D721Med (cell line): Measurements from ENCODE around the gene LSM6.

Experiments used
- DNase-seq: peaks from one replicate; pipeline ENCODE4 v3.0.0; 2011; ENCODE audit warnings: low spot score; ENCODE audit not compliant: insufficient read length
- FAIRE-seq: peaks from 2 replicates; lab custom pipeline; 2011; peaks lifted over from hg19 to GRCh38; lab: Jason Lieb, UNC
- CTCF ChIP-seq: IDR thresholded peaks from 2 replicates; pipeline ENCODE4 v1.5.1; 2012; ENCODE audit warnings: mild to moderate bottlenecking, control low read depth; ENCODE audit not compliant: insufficient read depth; ENCODE audit errors: missing control alignments

LSM6 gene

GRCh38 chr4:146229406-146229805 is 53.9 kb downstream of the LSM6 start:
- FAIRE-seq (no peak), DNase-seq (no peak)
- TF ChIP-seq CTCF, result no peak

DNA sequence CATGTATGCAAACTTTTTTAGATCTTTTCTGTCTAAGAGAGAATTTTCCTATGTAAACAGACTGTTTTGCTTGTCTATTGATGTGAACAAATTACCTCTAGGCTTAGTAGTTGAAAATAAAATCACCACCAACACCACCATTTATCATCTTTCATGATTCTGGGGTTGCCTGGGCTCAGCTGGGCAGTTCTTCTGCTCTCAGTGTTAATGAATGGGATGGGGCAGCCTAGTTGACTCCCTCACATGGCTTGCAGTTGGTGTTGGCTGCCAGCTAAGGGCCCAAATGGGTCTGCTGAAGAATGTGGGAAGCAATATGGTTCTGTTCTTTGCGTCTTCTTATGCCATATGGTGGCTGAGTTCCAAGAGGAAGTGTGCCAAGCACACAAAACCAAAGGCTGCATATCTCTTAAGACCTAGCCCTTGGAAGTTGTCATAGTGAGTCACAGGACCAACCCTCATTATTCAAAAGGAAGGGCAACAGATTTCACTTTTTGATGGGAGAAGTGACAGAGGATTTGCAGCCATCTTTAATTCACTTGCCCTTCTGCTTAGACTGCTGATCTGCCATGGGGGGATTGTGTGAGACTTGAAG is 56.7 kb downstream of the LSM6 start:
- no peak for TF ChIP-seq CTCF
- DNase-seq (no peak), FAIRE-seq (no peak)

- DNase-seq, result no peak
- TF ChIP-seq CTCF, result no peak
- FAIRE-seq, result no peak
These were observed 60.2 kb downstream of the LSM6 start for GRCh38 chr4:146235654-146236177.

DNA sequence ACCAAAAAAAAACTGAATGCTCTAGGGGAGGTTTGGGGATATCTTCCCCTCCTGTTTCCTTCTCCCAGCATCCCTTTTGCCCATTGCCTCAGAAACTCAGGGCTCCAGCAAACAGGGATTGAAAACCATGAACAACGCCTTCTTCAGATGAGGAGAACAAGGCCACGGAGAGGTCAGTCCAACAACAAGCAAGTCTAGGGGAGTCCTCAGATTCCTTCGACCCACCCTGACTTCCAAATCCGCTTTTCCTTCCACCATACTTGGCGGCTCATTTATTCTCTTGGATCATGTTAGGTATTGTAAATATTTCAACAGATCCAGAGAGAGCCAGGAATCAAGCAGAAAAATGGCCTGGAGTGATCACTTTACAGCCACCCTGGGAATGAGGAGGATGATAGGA is 60.7 kb downstream of the LSM6 start:
- no peak for FAIRE-seq
- no peak for DNase-seq

DNA sequence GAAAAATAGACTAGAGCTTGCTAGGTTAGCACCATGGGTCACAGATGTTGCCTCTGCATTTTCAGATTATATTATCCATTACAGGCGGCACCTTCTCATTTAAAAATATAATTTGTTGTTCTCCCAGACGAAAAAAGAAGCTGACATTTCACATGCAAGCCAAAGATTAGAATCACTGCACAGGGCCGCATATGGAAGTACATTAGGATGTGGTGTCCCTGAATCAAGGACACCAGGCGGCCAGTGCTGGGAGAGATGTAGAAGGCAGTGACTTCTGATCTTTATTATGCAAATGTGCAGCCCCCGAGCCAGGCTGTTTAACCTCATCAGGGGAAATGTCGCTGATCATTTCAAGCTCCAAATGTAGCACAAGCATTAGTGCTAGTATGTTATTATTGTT is 61.6 kb downstream of the LSM6 start:
- no peak for TF ChIP-seq CTCF
- DNase-seq, result no peak
- no peak for FAIRE-seq

More for the DNA sequence above, 60.7 kb downstream of the LSM6 start:
- no peak for TF ChIP-seq CTCF

DNA sequence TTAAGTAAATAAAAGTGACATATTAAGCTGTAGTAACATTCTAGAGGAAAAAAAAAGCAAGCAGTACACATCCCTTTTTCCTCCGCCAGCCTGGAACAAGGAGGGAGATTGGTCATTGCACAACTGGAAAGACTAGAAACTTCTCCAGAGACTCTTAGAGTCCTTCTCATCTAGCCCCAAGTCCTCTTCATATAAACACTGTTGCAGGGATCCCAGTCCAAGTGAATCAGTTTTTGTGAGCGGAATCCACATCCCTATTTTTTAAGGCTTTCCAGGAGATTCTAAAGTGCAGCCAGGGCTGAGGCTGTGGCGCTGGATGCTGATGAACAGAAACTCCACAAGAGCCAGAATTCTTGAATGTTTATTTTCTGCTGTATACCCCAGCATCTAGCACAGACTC is 62.6 kb downstream of the LSM6 start:
- FAIRE-seq (no peak), DNase-seq (no peak)
- TF ChIP-seq CTCF, result no peak
